D721Med (cell line): ENCODE data around the gene PROKR1.

Experiments
- DNase-seq: peaks from one replicate; pipeline ENCODE4 v3.0.0; 2011; ENCODE audit warnings: low spot score; ENCODE audit not compliant: insufficient read length
- FAIRE-seq: peaks from 2 replicates; lab custom pipeline; 2011; peaks lifted over from hg19 to GRCh38; lab: Jason Lieb, UNC
- CTCF ChIP-seq: IDR thresholded peaks from 2 replicates; pipeline ENCODE4 v1.5.1; 2012; ENCODE audit warnings: mild to moderate bottlenecking, control low read depth; ENCODE audit not compliant: insufficient read depth; ENCODE audit errors: missing control alignments

Gene PROKR1

GRCh38 chr2:68632021-68632420 is 11.4 kb upstream of the PROKR1 start:
- DNase-seq (no peak), FAIRE-seq (no peak)
- no peak for TF ChIP-seq CTCF

GRCh38 chr2:68637047-68637446 is 6.3 kb upstream of the PROKR1 start:
- no peak for TF ChIP-seq CTCF
- FAIRE-seq (no peak), DNase-seq (peak; percentile 38)

DNA sequence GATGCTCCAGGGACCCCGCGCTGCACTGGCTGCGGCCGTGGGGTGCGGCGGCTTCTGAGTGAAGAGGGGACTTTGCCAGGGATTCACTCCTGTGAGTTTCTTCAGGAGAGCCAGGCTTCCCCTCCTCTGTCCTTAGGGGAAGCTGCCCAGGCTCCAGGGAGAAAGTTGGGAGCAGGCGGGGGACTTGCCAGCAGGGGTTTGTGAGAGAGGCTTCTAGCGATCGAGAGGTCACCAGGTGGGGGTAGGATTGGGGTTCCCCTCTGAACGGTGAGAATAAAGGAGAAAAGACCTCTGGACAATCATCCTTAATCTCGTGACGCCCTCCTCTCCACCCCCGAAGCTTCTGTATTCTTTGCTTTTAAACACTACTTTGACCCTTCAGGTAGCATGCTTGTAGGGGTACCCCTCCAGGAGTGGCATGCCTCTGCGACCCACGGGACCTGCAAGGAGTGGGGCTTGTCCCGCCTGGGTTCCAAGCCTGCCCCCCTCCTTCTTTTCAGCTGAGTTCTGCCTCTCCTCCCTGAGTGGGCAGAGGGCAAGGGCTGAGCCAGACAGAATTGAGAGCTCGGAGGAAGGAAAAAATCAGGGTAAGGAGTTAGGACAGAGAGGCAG is 601 bp downstream of the PROKR1 start:
- no peak for FAIRE-seq

GRCh38 chr2:68645523-68645922 is 2.1 kb downstream of the PROKR1 start:
- TF ChIP-seq CTCF: no peak
- DNase-seq (no peak), FAIRE-seq (no peak)

More for the DNA sequence above, 601 bp downstream of the PROKR1 start:
- no peak for TF ChIP-seq CTCF
- no peak for DNase-seq

DNA sequence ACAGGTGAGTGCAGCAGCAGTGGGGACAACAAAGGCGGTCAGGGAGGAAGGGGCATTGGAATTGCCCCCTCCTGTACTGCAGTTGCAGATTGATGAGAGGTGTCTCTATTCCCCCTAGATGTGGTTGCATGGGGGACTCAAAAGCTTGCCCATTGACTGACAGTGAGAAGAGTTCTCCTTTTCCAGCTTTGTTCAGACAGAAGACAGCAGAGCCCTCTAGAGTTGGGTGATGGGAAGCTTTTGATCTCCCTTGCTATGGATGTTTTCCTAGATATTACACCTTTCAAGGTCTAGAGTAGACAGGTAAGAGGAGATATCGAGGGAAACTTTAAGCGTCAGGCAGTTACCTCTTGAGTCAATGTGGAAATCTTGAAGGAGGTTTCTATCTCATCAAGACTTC is 2.9 kb downstream of the PROKR1 start:
- DNase-seq: no peak
- peak; percentile 62 for TF ChIP-seq CTCF
- no peak for FAIRE-seq

- DNase-seq (no peak), FAIRE-seq (no peak)
- TF ChIP-seq CTCF: no peak
Observed at GRCh38 chr2:68650645-68651044, 7.3 kb downstream of the PROKR1 start.

DNA sequence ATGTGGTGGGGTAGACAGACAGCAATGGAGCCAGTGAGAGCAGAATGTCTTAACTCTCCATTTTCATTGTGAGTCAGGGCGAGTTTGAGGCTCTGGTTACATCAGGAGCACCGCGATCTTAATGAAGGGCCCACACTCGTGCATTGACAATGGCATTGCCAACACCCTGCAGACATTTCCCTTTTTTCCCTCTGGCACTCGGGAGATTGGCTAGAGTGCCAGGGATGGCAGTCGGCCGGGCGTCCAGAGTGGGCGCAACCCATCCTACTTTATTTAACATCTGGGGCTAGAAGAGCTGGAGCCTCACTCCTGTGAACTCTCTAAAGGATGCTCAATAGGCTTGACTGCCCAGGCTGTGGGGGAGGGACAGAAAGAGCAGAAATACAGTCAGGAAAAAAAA is 9.7 kb downstream of the PROKR1 start:
- DNase-seq (no peak), FAIRE-seq (no peak)
- TF ChIP-seq CTCF: no peak
